NCI-H1417 treated with DMSO at 0.1 percent for 48 hours (cell line): ENCODE measurements around the gene RIN3.

Experiments used
- DNase-seq: peaks from one replicate; lab custom pipeline; 2025; lab: John Stamatoyannopoulos, UW

The RIN3 gene

DNA sequence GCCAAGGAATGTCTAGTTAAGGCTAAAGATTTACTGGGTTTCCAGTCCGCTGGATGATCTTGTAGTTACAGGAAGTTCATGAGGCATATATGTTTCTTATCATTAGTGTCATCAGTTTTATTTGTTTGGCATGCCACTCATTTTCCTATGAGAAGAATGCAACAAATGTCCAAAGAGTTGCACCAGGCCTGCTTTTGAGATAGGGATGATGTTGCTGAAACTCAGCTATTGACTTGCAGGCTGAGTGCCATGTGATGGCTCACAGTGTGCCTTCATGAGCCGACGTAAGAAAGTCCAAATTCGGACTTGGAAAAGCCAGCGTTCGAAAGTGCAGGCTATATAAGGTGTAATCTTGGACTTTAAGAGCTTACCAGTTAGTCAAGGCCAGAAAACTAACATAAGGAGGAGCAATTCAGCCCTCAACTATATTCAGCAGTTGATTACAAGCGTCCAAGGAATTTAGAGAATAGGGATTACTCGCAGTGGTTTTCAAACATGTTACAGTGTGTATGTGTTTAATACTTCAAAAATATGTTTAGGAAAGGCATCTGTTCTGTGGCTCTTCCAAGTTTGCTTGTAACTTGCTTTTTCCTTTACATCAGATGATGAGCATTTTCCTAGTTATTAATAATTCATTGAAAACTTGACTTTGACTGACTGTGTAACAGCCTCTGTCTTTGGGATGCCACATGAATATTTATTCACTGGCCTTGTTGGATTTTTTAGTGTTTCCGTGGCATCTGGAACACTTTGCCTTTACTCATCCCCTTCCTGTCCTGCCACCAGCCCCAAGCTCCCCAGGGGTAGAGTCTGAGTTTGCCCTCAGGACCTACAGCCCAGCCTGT lies 133.6 kb downstream of the RIN3 start:
- no peak for DNase-seq

DNA sequence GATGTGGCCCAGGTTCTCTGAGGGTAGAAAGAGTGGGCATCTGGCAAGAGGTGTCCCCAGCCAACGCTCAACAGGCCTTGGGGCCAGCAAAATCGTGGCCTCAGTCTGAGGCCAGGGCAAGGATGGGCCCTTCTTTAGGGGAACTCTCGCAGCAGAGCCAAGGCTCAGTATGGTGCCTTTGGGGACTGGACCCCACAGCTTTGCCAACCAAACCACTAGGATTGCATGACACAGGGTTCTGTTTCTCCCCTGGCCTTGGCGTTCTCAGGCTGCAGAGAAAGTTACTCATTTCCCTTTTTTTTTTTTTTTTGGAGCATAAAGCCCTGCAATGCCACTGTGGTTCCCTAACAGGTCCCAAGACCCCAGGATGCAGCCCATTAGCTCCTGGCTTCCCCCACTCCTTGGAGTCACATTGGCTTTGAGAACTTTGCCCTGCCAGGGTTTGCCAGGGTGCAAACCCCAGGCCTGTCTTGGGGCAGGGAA lies 134.3 kb downstream of the RIN3 start:
- DNase-seq, result no peak

DNA sequence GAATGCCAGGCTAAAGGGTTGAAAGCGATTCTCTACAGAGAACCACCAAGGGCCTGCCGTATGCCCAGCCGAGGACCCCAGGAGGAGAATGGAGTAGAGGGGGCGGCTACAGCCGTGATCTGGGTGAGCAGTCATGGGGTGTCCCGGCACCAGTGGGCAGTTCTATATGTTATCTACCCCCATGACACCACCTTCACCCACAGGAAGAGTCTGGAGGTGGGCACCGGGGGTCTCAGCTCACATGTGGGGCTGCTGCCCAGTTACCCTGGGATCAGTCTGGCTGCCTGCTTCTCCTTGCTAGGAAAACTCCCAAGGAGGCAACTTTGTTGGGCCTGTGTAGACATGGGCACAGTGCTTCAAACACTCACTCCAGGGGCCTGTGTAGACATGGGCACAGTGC lies 135.5 kb downstream of the RIN3 start:
- DNase-seq, result no peak

DNA sequence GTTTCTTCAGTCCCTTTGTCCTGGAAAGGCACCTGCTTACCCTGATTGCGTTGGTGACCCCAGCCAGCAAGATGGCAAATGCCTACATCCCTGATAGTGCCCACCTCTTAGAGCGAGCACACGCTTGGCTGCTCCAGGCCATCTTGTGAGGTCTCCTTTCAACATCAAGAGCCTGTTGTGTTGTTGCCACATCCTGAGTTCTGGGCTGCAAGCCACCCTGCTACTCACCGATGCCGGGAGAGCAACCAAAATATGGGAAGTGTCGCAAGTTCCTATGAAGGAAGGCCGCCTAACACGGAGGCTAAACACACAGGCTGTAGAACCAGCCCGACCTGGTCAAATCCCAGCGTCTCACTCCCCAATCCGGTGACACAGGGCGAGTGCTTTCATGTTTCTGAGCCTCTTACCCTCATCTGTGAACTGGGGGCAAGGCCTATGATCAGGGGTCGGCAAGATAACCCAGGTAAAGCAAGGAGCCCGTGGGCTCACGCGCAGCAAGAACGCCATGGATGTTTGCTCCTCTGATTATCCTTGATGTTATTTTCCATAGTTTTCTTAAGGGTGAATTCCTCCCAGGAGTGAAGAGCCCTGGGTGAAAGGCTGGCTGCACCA lies 136.5 kb downstream of the RIN3 start:
- no peak for DNase-seq

DNA sequence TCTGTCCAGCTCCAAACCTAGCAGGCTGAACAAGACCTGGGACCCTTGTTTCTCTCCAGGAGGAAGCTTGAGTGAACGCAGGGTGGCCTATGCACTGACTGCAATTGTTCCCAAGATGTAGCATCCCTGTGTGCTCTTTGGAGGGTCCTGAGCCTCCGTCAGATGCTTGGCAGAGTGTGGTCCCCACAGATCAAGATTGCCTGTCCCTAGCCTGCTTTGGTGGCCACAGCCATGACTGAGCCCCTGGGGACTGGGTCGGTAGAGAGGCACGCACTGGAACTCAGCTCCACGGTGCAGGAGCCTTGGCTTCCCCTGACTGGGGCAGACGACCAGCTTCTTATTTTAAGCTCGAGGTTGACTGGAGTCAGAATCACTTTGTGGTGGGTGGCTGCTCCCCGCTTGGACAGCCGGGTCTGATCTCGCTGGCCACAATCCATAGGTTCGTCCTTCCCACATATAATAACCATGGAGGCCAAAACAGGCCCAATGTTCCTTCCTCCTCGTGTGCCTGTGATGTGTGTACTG lies 137.1 kb downstream of the RIN3 start:
- no peak for DNase-seq

DNA sequence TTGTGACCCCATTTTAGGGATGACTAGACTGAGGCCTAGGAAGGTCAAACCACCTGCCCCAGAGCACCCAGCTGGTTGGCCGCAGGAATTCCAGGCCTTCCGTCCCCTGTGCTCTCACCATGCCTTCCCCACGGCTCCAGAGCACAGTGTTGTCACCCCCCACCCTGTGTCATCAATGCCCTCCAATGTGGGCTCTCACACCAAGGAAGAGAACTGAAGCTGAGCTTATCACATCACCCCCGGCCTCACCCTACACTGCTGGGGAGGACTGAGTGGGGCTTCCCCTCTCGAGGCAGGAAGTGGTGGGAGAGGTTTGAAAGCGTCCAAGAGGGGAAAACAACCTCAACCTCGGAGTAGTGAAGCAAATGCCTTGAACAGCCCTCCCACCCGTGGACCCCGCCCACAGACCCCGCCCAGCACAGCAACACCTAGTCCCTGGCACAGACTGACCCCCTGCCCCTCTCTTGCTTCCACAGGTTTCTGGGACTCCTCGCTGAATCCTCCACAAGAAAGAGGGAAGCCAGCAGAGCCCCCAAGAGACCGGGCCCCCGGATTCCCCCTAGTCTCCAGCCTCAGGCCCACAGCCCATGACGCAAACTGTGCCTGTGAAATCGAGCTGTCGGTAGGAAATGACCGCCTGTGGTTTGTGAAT lies 137.7 kb downstream of the RIN3 start:
- no peak for DNase-seq

DNA sequence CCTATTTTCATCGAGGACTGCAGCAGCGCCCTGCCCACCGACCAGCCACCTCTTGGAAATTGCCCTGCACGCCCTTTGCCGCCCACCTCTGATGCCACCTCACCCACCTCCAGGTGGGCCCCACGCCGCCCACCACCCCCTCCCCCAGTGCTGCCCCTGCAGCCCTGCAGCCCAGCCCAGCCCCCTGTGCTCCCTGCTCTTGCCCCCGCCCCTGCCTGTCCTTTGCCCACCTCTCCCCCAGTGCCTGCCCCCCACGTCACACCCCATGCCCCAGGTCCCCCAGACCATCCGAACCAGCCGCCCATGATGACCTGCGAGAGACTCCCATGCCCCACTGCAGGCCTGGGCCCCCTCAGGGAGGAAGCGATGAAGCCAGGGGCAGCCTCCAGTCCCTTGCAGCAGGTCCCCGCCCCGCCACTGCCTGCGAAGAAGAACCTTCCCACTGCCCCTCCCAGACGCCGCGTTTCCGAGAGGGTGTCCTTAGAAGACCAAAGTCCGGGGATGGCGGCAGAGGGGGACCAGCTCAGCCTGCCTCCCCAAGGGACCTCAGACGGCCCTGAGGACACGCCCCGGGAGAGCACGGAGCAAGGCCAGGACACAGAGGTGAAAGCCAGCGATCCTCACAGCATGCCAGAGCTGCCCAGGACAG lies 138.3 kb downstream of the RIN3 start:
- no peak for DNase-seq

DNA sequence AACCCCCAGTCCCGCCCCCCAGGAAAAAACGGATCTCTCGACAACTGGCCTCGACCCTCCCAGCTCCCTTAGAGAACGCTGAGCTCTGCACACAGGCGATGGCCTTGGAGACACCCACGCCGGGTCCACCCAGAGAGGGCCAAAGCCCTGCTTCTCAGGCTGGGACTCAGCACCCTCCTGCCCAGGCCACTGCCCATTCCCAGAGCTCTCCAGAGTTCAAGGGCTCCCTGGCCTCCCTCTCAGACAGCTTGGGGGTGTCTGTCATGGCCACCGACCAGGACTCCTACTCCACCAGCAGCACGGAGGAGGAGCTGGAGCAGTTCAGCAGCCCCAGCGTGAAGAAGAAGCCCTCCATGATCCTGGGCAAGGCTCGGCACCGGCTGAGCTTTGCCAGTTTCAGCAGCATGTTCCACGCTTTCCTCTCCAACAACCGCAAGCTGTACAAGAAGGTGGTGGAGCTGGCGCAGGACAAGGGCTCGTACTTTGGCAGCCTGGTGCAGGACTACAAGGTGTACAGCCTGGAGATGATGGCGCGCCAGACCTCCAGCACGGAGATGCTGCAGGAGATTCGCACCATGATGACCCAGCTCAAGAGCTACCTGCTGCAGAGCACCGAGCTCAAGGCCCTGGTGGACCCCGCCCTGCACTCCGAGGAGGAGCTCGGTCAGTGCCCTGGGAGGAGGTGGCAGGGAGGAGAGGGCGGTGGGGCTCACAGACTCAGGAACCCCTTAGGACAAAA lies 139.0 kb downstream of the RIN3 start:
- no peak for DNase-seq

DNA sequence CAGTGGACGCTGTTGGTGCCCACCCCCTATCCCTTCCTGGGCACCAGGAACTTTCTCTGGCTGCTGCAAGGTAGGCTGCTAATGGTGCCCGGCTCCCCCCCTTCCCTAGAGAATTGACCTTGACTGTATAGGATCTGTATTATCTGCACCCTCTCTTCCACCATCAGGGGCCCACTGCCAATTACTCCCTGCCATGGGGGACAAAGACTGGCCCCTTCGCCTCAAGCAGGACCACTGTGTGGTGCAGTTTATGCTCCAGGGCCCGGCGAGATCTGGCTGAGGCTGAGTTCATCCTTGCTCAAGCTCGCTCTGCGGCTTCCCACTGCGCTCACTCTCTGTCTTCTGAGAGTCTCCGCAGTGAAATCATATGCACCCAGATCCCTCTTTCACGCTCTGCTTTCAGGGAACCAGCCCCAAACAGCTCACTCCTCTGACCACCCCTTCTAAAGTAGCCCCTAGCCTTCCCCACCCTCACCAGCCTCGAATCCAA lies 139.6 kb downstream of the RIN3 start:
- no peak for DNase-seq

DNA sequence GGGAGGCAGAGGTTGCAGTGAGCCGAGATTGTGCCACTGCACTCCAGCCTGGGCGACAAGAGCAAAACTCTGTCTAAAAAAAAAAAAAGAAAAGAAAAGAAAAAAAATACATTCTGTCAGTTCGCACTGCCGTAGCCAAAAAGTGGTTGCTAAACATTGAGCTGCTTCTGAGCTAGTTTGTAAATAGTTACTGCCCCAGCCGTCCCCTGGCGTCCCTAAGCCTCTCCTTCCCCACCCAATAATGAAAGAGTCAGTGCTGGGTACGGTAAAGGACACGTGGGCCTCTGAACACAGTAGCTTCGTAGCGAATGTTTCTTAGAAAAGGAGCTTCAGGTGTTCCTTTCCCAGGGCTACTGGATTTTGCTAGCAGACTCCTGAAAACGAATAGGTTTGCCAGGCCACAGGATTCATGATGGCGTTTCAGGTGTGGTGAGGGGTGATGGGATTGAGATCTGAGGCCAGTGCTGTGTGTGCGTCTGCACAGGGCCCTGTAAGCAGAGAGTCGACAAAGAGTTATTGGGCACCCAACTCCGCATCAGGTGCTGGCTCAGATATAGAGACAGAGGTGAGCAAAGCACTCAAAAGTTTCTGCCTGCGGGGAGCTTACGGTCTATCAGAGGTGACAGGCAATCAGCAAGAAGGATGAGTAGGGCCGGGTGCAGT lies 140.8 kb downstream of the RIN3 start:
- no peak for DNase-seq

DNA sequence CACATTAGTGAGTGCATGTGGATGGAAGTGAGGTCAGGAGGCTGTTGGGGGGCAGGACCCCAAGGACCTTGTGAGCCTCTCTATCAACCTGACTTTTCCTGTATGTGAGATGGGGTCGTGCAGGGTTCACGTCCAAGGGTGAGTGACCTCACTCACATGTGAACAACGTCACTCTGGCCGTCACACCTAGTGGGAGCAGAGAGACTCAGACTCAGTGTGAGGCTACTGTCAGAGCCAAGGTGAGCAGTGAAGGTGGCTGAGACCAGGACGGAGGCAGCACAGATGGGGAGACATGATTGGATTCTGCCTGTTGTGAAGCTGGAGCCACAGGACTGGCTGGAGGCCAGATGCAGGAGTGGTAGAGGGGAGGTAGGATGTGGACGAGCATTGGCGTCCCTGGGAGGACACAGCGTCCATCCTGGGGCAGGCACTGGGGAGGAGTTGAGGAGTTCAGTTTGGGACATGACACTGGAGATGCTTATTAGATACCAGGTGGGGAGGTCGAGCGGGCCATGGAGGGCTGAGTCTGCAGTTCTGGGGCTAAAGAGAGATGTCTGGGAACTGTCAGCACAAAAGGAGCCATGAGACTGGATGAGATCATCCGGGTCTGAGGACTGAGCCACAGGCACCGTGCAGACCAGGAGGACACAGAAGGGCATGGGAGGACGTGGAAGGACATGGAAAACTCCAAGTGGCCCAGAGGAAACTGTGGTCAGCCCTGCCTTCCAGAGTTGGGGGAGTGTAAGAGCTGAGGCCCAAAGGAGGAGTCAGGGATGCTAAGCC lies 142.0 kb downstream of the RIN3 start:
- no peak for DNase-seq

DNA sequence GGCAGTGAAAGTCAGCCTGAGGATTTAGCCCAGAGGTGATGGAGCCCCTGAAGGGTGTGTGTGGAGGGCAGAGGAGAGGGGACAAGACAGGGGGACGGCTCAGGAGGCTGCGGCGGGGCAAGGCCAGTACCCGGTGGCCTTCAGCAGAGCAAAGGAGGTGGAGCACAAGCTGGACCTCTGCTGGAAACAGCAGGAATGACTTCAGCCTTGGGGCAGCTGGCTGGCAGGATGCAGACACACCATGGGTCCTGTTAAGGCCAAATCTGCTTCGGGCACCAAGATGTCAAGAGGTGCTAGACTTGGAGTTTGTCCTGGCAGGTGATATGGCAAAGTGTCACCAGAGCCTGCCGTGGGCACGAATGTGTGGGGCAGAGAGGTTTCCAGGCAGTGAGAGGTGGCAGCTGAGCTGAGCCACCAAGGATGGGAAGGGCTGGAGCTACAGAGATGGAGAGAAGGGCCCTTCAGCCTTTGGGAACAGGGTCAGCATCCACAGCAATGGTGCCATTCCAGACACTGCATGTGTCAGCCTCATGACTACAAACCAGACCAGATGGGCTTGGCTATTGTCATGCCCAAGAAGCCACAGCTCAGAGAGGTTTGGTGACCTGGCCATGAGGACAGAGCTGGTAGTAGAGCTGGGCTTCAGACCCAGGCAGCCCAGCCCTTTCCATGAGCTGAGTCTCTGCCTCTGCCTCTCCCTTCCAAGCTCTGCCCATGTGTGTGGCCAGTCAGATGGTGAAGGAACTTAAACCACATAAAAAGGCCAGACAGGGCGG lies 142.9 kb downstream of the RIN3 start:
- DNase-seq, result no peak

DNA sequence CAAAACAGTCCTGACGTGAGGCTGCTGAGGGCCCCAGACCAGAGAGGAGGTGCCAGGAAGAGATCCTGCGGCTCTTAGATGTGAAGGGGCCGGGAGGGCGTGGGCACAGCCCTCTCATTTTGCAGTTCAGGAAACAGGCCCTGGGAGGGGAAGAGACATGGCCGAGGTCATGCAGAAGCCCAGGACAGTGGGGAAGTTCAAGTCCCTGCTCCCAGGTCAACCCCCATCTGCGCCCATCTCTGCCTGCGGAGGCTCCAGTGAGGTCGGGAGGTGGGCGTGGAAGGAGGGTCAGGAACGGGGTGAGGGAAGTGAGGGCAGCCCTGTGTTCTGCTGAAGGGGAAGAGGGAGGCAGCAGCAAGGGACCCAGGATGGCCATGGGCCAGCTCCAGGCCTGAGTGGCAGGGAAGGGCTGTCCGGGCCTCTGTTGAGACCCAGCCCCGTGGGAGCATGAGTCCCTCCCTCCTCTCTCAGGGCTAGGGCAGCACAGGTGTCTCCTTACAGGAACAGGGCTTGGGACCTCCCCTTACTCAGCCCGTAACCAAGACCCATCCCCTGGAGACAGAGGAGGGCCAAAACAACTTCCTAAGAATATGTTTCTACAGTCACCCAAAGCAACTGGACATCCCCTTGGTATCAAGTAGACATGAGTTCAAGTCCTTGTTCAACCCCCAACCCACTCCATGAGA lies 144.0 kb downstream of the RIN3 start:
- DNase-seq, result no peak

DNA sequence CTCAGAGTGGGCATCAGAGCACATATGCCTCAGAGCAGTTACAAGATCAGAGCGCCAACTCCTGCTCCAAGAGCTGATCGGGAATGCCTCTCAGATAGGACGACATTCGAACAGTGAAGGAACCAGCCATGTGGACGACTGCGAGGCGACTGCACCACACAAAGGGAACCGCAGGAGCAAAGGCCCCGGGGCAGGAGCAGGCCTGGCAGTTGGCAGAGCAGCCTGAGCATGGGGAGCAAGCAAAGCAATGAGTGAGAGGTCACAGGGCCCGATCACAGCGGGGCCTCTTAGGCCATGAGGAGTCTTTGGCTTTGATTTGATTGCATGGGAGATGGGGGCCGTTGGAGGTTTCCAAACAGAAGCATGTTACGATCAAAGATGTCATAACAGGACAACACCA lies 144.6 kb downstream of the RIN3 start:
- DNase-seq, result no peak

DNA sequence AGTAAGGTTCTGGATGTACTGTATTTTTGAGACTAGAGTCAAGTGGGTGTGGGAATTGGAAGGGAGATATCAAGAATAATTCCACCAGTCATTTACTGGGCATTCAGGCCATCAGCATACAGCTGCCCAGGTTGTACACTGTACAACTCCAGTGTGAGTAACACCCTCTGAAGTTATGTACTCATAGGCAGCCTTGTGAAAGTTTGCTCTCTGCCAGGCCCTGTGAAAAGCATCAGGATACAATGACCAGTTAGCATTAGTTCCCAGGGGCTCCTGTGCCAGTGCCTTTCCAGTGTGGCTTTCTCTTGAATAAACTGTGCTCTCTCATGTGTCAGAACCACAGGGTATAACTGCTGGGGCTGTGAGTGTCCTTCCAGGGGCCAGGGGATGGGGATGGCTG lies 145.1 kb downstream of the RIN3 start:
- no peak for DNase-seq

DNA sequence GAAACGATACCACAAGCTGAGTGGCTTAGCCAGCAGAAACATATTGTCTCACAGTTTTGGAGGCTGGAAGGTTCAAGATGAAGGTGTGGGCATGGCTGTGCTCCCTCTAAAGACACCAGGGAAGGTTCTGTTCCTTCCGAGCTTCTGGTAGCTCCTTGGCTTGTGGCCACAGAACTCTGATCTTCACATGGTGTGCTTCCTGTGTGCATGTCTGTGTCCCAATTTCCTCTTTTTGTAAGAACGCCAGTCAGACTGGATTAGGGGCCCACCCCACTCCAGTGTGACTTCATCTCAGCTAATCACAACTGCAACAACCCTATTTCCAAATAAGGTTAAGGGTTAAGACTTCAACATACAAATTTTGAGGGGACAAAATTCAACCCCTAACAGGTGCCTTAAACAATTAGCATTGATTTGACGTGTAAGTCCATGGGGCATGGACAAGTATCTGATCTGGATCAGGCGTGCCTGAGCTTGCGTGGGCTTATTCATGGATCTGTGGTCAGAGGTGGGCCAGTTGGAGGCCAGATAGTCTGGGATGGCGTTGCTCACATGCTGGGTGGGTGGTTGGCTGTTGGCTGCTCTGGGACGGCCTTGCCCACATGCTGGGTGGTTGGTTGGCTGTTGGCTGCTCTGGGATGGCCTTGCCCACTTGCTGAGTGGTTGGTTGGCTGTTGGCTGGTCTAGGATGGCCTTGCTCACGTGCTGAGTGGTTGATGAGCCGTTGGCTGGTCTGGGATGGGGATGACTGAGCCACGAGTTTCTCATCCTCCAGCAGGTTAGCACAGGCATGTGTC lies 146.4 kb downstream of the RIN3 start:
- no peak for DNase-seq

DNA sequence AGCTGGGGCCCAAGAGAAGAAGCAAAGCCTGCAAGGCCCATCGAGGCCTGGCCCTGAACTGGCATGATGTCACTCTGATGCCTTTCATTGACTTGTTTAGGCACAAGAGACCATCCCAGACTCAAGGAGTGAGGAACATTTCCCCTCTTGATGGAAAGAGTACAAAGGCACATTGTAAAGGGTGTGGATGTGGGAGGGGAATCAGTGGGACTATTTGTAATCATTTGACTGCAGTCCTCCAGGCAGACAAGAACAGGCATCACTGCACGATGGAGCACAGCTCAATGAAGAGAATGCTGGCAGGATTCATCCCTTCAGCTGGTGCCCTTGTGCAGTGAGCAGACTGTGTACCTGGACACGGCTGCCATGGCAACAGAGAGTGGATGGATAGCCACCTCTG lies 147.0 kb downstream of the RIN3 start:
- DNase-seq, result no peak

DNA sequence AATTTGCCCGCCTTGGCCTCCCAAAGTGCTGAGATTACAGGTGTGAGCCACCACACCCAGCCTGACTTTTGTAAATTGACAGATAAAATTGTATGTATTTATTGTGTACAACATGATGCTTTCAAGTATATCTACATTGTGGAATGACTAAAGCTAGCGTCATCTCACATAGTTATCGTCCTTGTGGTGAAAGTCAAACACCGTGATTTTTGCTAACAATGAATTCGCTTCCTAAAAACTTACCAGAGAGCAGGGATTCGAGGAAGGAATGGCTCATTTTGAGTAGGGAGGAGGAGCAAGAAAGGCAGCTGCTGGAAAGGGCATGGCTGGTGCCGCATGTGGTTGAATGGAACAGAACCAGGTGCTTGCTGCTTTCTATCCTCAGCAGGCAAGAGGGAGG lies 149.5 kb downstream of the RIN3 start:
- no peak for DNase-seq
